KMS-11 (cell line): Measurements from ENCODE around the gene IFT122.

Experiments
- H2AFZ ChIP-seq: fragments of 200-600 bp; sonication (generic); 2 replicates; pipeline ENCODE4 v1.6.1; 2016; ENCODE audit warnings: antibody characterized with exemption, mixed run types, low read depth
- H3K27ac ChIP-seq: fragments of 200-600 bp; sonication (generic); 2 replicates; pipeline ENCODE4 v1.6.1; 2016; ENCODE audit warnings: mild to moderate bottlenecking, mixed run types
- H3K27me3 ChIP-seq: fragments of 200-600 bp; sonication (generic); 2 replicates; pipeline ENCODE4 v1.6.1; 2017; ENCODE audit warnings: mild to moderate bottlenecking, low read depth, mixed run types, moderate library complexity; ENCODE audit not compliant: insufficient read depth
- H3K36me3 ChIP-seq: fragments of 200-600 bp; sonication (generic); 2 replicates; pipeline ENCODE4 v1.6.1; 2017; ENCODE audit warnings: mild to moderate bottlenecking, mixed run types; ENCODE audit not compliant: insufficient read depth
- H3K4me1 ChIP-seq: fragments of 200-600 bp; sonication (generic); 2 replicates; pipeline ENCODE4 v1.6.1; 2016; ENCODE audit warnings: mild to moderate bottlenecking, low read depth, mixed run types; ENCODE audit not compliant: poor library complexity, severe bottlenecking
- H3K4me2 ChIP-seq: fragments of 200-600 bp; sonication (generic); 2 replicates; pipeline ENCODE4 v1.7.0; 2016; ENCODE audit warnings: mild to moderate bottlenecking, mixed run types
- H3K4me3 ChIP-seq: fragments of 200-600 bp; sonication (generic); IDR thresholded peaks from 2 replicates; pipeline ENCODE4 v1.6.1; 2017; ENCODE audit warnings: low read depth, low read length, mixed read lengths; ENCODE audit not compliant: insufficient read depth
- H3K79me2 ChIP-seq: fragments of 200-600 bp; sonication (generic); 2 replicates; pipeline ENCODE4 v1.6.1; 2016; ENCODE audit warnings: low read depth, mixed run types; ENCODE audit not compliant: insufficient read depth
- H3K9ac ChIP-seq: fragments of 200-600 bp; sonication (generic); 2 replicates; pipeline ENCODE4 v1.6.1; 2016; ENCODE audit warnings: mild to moderate bottlenecking, mixed run types
- H4K20me1 ChIP-seq: fragments of 200-600 bp; sonication (generic); 2 replicates; pipeline ENCODE4 v1.6.1; 2016; ENCODE audit warnings: mild to moderate bottlenecking, mixed run types; ENCODE audit not compliant: insufficient read depth
- TF ChIP-seq, protein P1 (sequence below): fragments of 200-600 bp; sonication (generic); conservative IDR thresholded peaks from 2 replicates; pipeline ENCODE4 v1.6.1; 2017; ENCODE audit warnings: low read depth, mild to moderate bottlenecking, antibody characterized with exemption, low read length, moderate library complexity, mixed read lengths

IFT122 gene

DNA sequence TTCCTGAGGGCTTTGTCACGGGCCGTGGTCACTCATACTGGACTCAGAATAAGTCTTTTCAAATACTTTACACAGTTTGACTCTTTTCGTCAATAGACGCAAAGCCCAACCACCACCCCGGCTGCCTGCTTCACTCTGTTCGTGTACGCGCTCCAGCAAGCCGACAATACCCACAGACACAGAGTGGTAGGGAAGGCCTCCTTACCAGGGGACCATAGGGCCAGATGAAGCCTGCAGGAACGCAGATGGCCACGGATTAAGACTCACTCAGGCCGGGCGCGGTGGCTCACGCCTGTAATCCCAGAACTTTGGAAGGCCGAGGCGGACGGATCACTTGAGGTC lies 41.2 kb upstream of the IFT122 start:
- peaks cover 17% of the 10 kb centered on the region for H3K4me1 ChIP-seq
- H3K4me3 ChIP-seq, result peak overlapping the region; percentile 98
- no peaks in the 10 kb centered on the region for H3K27me3 ChIP-seq
- H3K27ac ChIP-seq, result peak overlapping the region; percentile 51
- H3K79me2 ChIP-seq, result peaks cover 25% of the 10 kb centered on the region
- peak overlapping the region; percentile 69 for H3K9ac ChIP-seq
- peak overlapping the region; percentile 95 for H3K4me2 ChIP-seq
- no peaks in the 10 kb centered on the region for H4K20me1 ChIP-seq
- H2AFZ ChIP-seq, result peak overlapping the region; percentile 84
- TF ChIP-seq, protein P1, sequence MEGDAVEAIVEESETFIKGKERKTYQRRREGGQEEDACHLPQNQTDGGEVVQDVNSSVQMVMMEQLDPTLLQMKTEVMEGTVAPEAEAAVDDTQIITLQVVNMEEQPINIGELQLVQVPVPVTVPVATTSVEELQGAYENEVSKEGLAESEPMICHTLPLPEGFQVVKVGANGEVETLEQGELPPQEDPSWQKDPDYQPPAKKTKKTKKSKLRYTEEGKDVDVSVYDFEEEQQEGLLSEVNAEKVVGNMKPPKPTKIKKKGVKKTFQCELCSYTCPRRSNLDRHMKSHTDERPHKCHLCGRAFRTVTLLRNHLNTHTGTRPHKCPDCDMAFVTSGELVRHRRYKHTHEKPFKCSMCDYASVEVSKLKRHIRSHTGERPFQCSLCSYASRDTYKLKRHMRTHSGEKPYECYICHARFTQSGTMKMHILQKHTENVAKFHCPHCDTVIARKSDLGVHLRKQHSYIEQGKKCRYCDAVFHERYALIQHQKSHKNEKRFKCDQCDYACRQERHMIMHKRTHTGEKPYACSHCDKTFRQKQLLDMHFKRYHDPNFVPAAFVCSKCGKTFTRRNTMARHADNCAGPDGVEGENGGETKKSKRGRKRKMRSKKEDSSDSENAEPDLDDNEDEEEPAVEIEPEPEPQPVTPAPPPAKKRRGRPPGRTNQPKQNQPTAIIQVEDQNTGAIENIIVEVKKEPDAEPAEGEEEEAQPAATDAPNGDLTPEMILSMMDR, result no peak
- H3K36me3 ChIP-seq, result no peaks in the 10 kb centered on the region

DNA sequence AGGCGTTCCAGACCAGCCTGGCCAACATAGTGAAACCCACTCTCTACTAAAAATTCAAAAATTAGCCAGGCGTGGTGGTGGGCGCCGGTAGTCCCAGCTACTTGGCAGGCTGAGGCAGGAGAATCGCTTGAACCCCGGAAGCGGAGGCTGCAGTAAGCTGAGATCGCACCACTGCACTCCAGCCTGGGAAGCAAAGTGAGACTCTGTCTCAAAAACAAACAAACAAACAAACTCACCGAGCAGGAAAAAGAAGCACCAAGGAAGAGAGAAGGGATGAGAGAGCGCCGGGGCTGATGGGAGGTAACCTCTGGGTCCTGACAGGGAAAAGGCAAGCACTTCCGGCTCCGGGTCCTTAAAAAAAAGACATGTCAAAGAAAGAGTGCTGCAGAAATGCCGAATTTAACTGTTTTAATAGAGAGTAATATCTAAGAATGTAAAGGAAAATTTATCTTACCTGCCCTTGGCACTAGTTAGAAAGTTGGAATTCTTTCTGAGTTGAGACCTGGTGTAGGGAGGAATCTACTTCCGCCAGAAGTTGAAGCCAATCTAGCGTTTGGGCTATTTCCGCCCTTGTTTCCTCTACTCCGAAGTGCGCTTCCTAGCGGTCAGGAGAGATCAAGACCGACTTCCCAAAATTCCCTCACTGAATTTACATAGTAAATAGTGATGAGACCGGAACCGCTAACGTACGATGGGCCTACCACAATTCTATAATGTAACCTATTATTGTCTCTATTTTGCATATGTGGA lies 40.7 kb upstream of the IFT122 start:
- Histone ChIP-seq H3K4me1 (peaks cover 17% of the 10 kb centered on the region), H3K9ac (peak overlapping the region; percentile 69), H2AFZ (peak overlapping the region; percentile 84), H3K4me3 (peak overlapping the region; percentile 98), H3K27me3 (no peaks in the 10 kb centered on the region), H3K27ac (peak overlapping the region; percentile 51), H3K4me2 (peak overlapping the region; percentile 95), H4K20me1 (no peaks in the 10 kb centered on the region), H3K79me2 (peaks cover 25% of the 10 kb centered on the region), H3K36me3 (no peaks in the 10 kb centered on the region)
- TF ChIP-seq, protein P1, result peak; percentile 91

DNA sequence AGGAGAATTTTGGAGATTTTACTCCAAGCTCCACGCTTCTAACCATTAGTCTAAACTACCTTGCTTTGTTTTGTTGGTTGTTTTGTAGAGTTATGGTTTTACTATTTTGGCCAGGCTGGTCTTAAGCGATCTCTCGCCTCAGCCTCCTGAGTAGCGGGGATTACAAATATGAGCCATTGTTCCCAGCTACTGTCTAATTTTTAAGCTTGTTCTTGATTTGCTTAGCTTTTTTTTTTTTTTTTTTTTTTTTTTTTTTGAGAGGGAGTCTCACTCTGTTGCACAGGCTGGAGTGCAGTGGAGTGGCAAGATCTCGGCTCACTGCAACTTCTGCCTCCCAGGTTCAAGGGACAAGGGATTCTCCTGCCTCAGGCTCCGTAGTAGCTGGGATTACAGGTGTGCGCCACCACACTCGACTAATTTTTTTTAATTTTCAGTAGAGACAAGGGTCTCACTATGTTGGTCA lies 40.1 kb upstream of the IFT122 start:
- Histone ChIP-seq H3K36me3 (no peaks in the 10 kb centered on the region), H3K4me1 (peaks cover 17% of the 10 kb centered on the region), H3K79me2 (peaks cover 25% of the 10 kb centered on the region), H4K20me1 (no peaks in the 10 kb centered on the region), H3K4me2 (peak overlapping the region; percentile 95), H3K27ac (peak overlapping the region; percentile 51), H3K4me3 (no peak overlapping the region), H3K9ac (peak overlapping the region; percentile 69; the same call in 1 of the 2 replicates), H3K27me3 (no peaks in the 10 kb centered on the region), H2AFZ (peak overlapping the region; percentile 84)
- TF ChIP-seq, protein P1, result peak; percentile 22; the same call in 1 of the 2 replicates

DNA sequence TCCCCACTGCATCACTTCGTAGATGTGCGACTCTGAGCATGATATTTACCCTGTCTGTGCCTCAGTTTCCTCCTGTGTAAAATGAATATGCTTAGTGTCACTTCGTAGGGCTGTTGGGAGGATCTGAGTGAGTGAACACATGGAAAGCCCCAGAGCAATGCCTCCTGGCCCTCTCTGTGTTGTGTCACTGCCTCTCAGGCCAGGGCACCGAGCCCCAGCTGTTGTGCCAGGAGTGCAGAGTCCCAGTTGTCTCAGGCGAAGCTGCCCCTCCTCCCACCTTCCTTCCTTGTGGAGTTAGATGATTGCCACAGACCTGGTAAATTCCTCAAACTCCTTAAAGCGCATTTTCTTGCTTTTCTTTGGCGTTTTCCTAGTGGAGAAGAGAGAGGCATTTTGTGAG lies 37.8 kb upstream of the IFT122 start:
- Histone ChIP-seq H3K79me2 (peaks cover 20% of the 10 kb centered on the region), H3K4me1 (peaks cover 17% of the 10 kb centered on the region), H3K9ac (no peak overlapping the region), H3K36me3 (no peaks in the 10 kb centered on the region), H3K27ac (no peak overlapping the region), H3K4me3 (no peak overlapping the region), H2AFZ (no peak overlapping the region), H3K27me3 (no peaks in the 10 kb centered on the region), H4K20me1 (no peaks in the 10 kb centered on the region), H3K4me2 (no peak overlapping the region)
- TF ChIP-seq, protein P1, result no peak
